Loucy (cell line): ENCODE data around the gene TEPSIN.

ENCODE experiments used
- H2AFZ ChIP-seq: fragments of 200-600 bp; sonication (generic); 2 replicates; pipeline ENCODE4 v1.6.0; 2016; ENCODE audit warnings: antibody characterized with exemption, mild to moderate bottlenecking, low read length, moderate library complexity
- H3F3A ChIP-seq: fragments of 200-600 bp; 2 replicates; pipeline ENCODE4 v1.6.0; 2016; ENCODE audit warnings: antibody characterized with exemption, low read depth, mild to moderate bottlenecking
- H3K27me3 ChIP-seq: fragments of 200-600 bp; sonication (generic); 2 replicates; pipeline ENCODE4 v1.6.1; 2014; ENCODE audit warnings: low read length, mild to moderate bottlenecking; ENCODE audit not compliant: insufficient read depth, poor library complexity, severe bottlenecking
- H3K36me3 ChIP-seq: fragments of 200-600 bp; sonication (generic); 2 replicates; pipeline ENCODE4 v1.6.1; 2016; ENCODE audit warnings: low read length; ENCODE audit not compliant: insufficient read depth
- H3K4me1 ChIP-seq: fragments of 200-600 bp; sonication (generic); 2 replicates; pipeline ENCODE4 v1.5.1; 2014; ENCODE audit warnings: low read length, mild to moderate bottlenecking; ENCODE audit not compliant: insufficient read depth, poor library complexity, severe bottlenecking
- H3K4me2 ChIP-seq: fragments of 200-600 bp; sonication (generic); 2 replicates; pipeline ENCODE4 v1.6.0; 2014; ENCODE audit warnings: antibody characterized with exemption, low read length, low read depth, mild to moderate bottlenecking; ENCODE audit not compliant: poor library complexity, severe bottlenecking
- H3K4me3 ChIP-seq: fragments of 200-600 bp; sonication (generic); 2 replicates; pipeline ENCODE4 v1.5.1; 2014; ENCODE audit warnings: low read length, mild to moderate bottlenecking, mixed read lengths; ENCODE audit not compliant: poor library complexity, severe bottlenecking
- H3K79me2 ChIP-seq: fragments of 200-600 bp; sonication (generic); 2 replicates; pipeline ENCODE4 v1.6.1; 2014; ENCODE audit warnings: low read length; ENCODE audit not compliant: insufficient read depth
- H3K9ac ChIP-seq: fragments of 200-600 bp; sonication (generic); 2 replicates; pipeline ENCODE4 v1.6.0; 2014; ENCODE audit warnings: mild to moderate bottlenecking, low read depth, low read length, moderate library complexity; ENCODE audit not compliant: poor library complexity, severe bottlenecking
- H3K9me2 ChIP-seq: fragments of 200-600 bp; sonication (generic); replicated peaks from 2 replicates; pipeline ENCODE4 v1.6.1; 2016; ENCODE audit warnings: low read depth, low read length, mixed read lengths
- H3K9me3 ChIP-seq: fragments of 200-600 bp; sonication (generic); 2 replicates; pipeline ENCODE4 v1.6.1; 2014; ENCODE audit warnings: mild to moderate bottlenecking, antibody characterized with exemption, low read length, low read depth; ENCODE audit not compliant: insufficient read depth
- H4K20me1 ChIP-seq: fragments of 200-600 bp; sonication (generic); 2 replicates; pipeline ENCODE4 v1.6.0; 2014; ENCODE audit warnings: antibody characterized with exemption, low read length, mild to moderate bottlenecking; ENCODE audit not compliant: insufficient read depth, poor library complexity, severe bottlenecking
- EZH2phosphoT487 ChIP-seq: fragments of 200-600 bp; IDR thresholded peaks from 2 replicates; pipeline ENCODE4 v1.6.1; 2018; ENCODE audit warnings: antibody characterized with exemption, mild to moderate bottlenecking, moderate library complexity, borderline replicate concordance
- TF ChIP-seq, protein P1 (sequence below): fragments of 200-600 bp; sonication (generic); conservative IDR thresholded peaks from 2 replicates; pipeline ENCODE4 v1.5.1; 2014; ENCODE audit warnings: mild to moderate bottlenecking, antibody characterized with exemption, low read length

The TEPSIN gene

GRCh38 chr17:81194225-81194760 is 44.6 kb downstream of the TEPSIN start:
- Histone ChIP-seq H4K20me1 (no peaks in the 10 kb centered on the region), H3K9me2 (no peaks in the 10 kb centered on the region), H3K27me3 (no peaks in the 10 kb centered on the region), H3K4me3 (no peak overlapping the region), H3K9ac (no peak overlapping the region), H3F3A (no peaks in the 10 kb centered on the region), H3K79me2 (no peaks in the 10 kb centered on the region), H3K4me2 (no peak overlapping the region), H3K9me3 (no peaks in the 10 kb centered on the region), H2AFZ (no peak overlapping the region), H3K4me1 (peaks cover 10% of the 10 kb centered on the region), H3K36me3 (peaks cover 23% of the 10 kb centered on the region; the same call in 1 of the 2 replicates)
- no peak for TF ChIP-seq EZH2phosphoT487
- TF ChIP-seq, protein P1, sequence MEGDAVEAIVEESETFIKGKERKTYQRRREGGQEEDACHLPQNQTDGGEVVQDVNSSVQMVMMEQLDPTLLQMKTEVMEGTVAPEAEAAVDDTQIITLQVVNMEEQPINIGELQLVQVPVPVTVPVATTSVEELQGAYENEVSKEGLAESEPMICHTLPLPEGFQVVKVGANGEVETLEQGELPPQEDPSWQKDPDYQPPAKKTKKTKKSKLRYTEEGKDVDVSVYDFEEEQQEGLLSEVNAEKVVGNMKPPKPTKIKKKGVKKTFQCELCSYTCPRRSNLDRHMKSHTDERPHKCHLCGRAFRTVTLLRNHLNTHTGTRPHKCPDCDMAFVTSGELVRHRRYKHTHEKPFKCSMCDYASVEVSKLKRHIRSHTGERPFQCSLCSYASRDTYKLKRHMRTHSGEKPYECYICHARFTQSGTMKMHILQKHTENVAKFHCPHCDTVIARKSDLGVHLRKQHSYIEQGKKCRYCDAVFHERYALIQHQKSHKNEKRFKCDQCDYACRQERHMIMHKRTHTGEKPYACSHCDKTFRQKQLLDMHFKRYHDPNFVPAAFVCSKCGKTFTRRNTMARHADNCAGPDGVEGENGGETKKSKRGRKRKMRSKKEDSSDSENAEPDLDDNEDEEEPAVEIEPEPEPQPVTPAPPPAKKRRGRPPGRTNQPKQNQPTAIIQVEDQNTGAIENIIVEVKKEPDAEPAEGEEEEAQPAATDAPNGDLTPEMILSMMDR: no peak

- no peak for TF ChIP-seq EZH2phosphoT487
- TF ChIP-seq, protein P1: no peak
- Histone ChIP-seq H3K27me3 (no peaks in the 10 kb centered on the region), H3K9me2 (no peaks in the 10 kb centered on the region), H3K9ac (no peak overlapping the region), H3K4me3 (no peak overlapping the region), H3K36me3 (peaks cover 16% of the 10 kb centered on the region; the same call in 1 of the 2 replicates), H2AFZ (no peak overlapping the region), H3K9me3 (no peaks in the 10 kb centered on the region), H3K79me2 (no peaks in the 10 kb centered on the region), H3F3A (no peaks in the 10 kb centered on the region), H4K20me1 (no peaks in the 10 kb centered on the region), H3K4me2 (no peak overlapping the region), H3K4me1 (peaks cover 10% of the 10 kb centered on the region)
Observed at GRCh38 chr17:81193470-81194224, 45.2 kb downstream of the TEPSIN start.

DNA sequence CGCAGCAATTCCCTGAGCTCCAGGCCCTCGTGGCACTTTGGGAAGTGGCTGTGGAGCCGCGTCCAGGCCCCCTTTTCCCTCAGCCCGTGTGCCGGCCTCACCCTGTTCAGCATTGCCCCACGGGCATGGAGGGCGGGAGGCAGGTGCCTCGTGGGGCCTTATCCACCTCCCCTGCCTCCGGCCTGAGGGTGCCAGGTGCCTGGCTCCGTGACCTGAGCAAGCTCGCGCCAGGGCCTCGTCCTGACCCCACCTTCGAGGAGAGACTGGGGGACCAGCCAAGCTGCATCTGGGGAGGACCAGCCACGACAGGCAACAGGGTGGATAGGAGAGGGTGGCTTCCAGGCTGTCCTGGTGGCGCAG is 45.8 kb downstream of the TEPSIN start:
- TF ChIP-seq, protein P1: no peak
- no peak for TF ChIP-seq EZH2phosphoT487
- Histone ChIP-seq H3K9ac (no peak overlapping the region), H3F3A (no peaks in the 10 kb centered on the region), H3K79me2 (no peaks in the 10 kb centered on the region), H3K4me1 (peaks cover 10% of the 10 kb centered on the region), H3K4me3 (no peak overlapping the region), H3K36me3 (peaks cover 14% of the 10 kb centered on the region; the same call in 1 of the 2 replicates), H4K20me1 (no peaks in the 10 kb centered on the region), H3K27me3 (no peaks in the 10 kb centered on the region), H3K9me3 (no peaks in the 10 kb centered on the region), H2AFZ (no peak overlapping the region), H3K9me2 (no peaks in the 10 kb centered on the region), H3K4me2 (no peak overlapping the region)
